ENCODE results near the gene ZC3H18. TPM values are rescaled to one million over a fixed set of nuclear protein-coding genes. Genes with fewer than 3 reads are reported as not detected.

ZC3H18 gene
- total RNA-seq, 1 donor = 13.5 TPM

- DNase-seq (ENCODE audit: low read depth in 2 of 3, low spot score in 2 of 3) = no peak
Measured at GRCh38 chr16:88548985-88549384, 21.2 kb upstream of the ZC3H18 start.

GRCh38 chr16:88549671-88550245 lies 20.4 kb upstream of the ZC3H18 start:
- peak in 1 of 3 donors; percentile 26 for DNase-seq (ENCODE audit: low read depth in 2 of 3, low spot score in 2 of 3)

GRCh38 chr16:88550246-88550661 lies 19.9 kb upstream of the ZC3H18 start:
- DNase-seq (ENCODE audit: low read depth in 2 of 3, low spot score in 2 of 3) = no peak

- no peak for DNase-seq (ENCODE audit: low read depth in 2 of 3, low spot score in 2 of 3)
Measured at GRCh38 chr16:88552166-88552565, 18.0 kb upstream of the ZC3H18 start.

GRCh38 chr16:88552815-88553214 lies 17.4 kb upstream of the ZC3H18 start:
- no peak for DNase-seq (ENCODE audit: low read depth in 2 of 3, low spot score in 2 of 3)

- no peak for DNase-seq (ENCODE audit: low read depth in 2 of 3, low spot score in 2 of 3)
Measured at GRCh38 chr16:88553739-88554138, 16.5 kb upstream of the ZC3H18 start.

GRCh38 chr16:88554711-88555264 lies 15.4 kb upstream of the ZC3H18 start:
- DNase-seq (ENCODE audit: low read depth in 2 of 3, low spot score in 2 of 3) = no peak

- DNase-seq (ENCODE audit: low read depth in 2 of 3, low spot score in 2 of 3) = no peak
Measured at GRCh38 chr16:88556294-88556988, 13.8 kb upstream of the ZC3H18 start.

- DNase-seq (ENCODE audit: low read depth in 2 of 3, low spot score in 2 of 3) = peak in 2 of 3 donors; percentile 51 to 55
Measured at GRCh38 chr16:88558457-88559442, 11.5 kb upstream of the ZC3H18 start.

GRCh38 chr16:88560714-88561484 lies 9.3 kb upstream of the ZC3H18 start:
- peak in 1 of 3 donors; percentile 27 for DNase-seq (ENCODE audit: low read depth in 2 of 3, low spot score in 2 of 3)

GRCh38 chr16:88561485-88562359 lies 8.5 kb upstream of the ZC3H18 start:
- peak in 2 of 3 donors; percentile 54 to 72 for DNase-seq (ENCODE audit: low read depth in 2 of 3, low spot score in 2 of 3)

- DNase-seq (ENCODE audit: low read depth in 2 of 3, low spot score in 2 of 3) = no peak
Measured at GRCh38 chr16:88566158-88566557, 4.0 kb upstream of the ZC3H18 start.

- DNase-seq (ENCODE audit: low read depth in 2 of 3, low spot score in 2 of 3) = no peak
Measured at GRCh38 chr16:88568710-88569613, 1.2 kb upstream of the ZC3H18 start.

- peak in 1 of 3 donors; percentile 15 for DNase-seq (ENCODE audit: low read depth in 2 of 3, low spot score in 2 of 3)
Measured at GRCh38 chr16:88569614-88569984, 604 bp upstream of the ZC3H18 start.

GRCh38 chr16:88570691-88571092 lies 489 bp downstream of the ZC3H18 start:
- peak in 2 of 3 donors; percentile 43 to 44 for DNase-seq (ENCODE audit: low read depth in 2 of 3, low spot score in 2 of 3)

- no peak for DNase-seq (ENCODE audit: low read depth in 2 of 3, low spot score in 2 of 3)
Measured at GRCh38 chr16:88575251-88575650, 5.0 kb downstream of the ZC3H18 start.

- DNase-seq (ENCODE audit: low read depth in 2 of 3, low spot score in 2 of 3) = no peak
Measured at GRCh38 chr16:88576307-88576706, 6.1 kb downstream of the ZC3H18 start.

- DNase-seq (ENCODE audit: low read depth in 2 of 3, low spot score in 2 of 3) = no peak
Measured at GRCh38 chr16:88577166-88577565, 7.0 kb downstream of the ZC3H18 start.
